Upper lobe of left lung (tissue), 4 donors: ENCODE data around the gene FBN3.

Experiments used
- CTCF ChIP-seq, 6 experiments: fragments of 450-650 bp in 4 of 6; fragments of 200-600 bp in 2 of 6; sonication (generic) in 2 of 6; IDR thresholded peaks; one replicate each; pipeline ENCODE4 v1.5.1; 2016 to 2019; ENCODE audit warnings: antibody characterized with exemption in 6 of 6
- EP300 ChIP-seq, 4 donors: sonication (generic); formaldehyde crosslinking; IDR thresholded peaks; one replicate each; pipeline ENCODE4 v1.5.1; 2017; ENCODE audit warnings: antibody characterized with exemption in 4 of 4, control low read depth in 2 of 4
- POLR2A ChIP-seq, 4 donors: fragments of 450-650 bp; IDR thresholded peaks; one replicate each; pipeline ENCODE4 v1.5.1; 2016 to 2017; ENCODE audit warnings: antibody characterized with exemption in 4 of 4, mild to moderate bottlenecking in 2 of 4
- POLR2AphosphoS5 ChIP-seq, 2 donors: sonication (generic); formaldehyde crosslinking; IDR thresholded peaks; one replicate each; pipeline ENCODE4 v1.5.1; 2017; ENCODE audit warnings: antibody characterized with exemption in 2 of 2

DNA sequence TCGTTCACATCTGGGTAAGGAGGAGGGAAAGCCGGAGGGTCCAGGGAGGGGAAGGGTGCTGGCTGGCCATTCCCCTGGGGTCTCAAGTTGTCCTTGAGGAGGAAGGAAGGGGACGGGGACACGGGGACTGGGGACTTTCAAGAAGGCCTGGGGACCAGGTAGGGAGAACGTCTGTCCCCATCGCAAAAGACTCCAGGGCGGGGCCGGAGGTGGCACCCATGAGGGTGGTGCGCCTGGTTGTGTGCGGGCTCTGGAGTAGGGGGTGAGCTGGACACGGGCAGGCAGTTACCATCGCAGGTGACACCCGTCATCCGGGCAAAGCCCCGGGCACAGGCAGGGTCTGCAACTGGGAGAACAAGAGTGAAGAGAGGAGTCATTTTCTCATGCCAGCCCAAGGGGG, 23.4 kb downstream of the FBN3 start:
- TF ChIP-seq CTCF (IDR thresholded peaks at IDR 0.05) (no peak), POLR2A (IDR thresholded peaks at IDR 0.05) (no peak), EP300 (IDR thresholded peaks at IDR 0.05) (no peak), POLR2AphosphoS5 (IDR thresholded peaks at IDR 0.05) (no peak)
